HG02623 (cell line): ENCODE measurements around the gene KIAA0319L.

ENCODE experiments used
- ATAC-seq: cut with Tn5 transposase; IDR thresholded peaks from one replicate; pipeline ENCODE4 v1.9.1; 2021; ENCODE audit warnings: moderate library complexity; ENCODE audit not compliant: unreplicated experiment

KIAA0319L gene

DNA sequence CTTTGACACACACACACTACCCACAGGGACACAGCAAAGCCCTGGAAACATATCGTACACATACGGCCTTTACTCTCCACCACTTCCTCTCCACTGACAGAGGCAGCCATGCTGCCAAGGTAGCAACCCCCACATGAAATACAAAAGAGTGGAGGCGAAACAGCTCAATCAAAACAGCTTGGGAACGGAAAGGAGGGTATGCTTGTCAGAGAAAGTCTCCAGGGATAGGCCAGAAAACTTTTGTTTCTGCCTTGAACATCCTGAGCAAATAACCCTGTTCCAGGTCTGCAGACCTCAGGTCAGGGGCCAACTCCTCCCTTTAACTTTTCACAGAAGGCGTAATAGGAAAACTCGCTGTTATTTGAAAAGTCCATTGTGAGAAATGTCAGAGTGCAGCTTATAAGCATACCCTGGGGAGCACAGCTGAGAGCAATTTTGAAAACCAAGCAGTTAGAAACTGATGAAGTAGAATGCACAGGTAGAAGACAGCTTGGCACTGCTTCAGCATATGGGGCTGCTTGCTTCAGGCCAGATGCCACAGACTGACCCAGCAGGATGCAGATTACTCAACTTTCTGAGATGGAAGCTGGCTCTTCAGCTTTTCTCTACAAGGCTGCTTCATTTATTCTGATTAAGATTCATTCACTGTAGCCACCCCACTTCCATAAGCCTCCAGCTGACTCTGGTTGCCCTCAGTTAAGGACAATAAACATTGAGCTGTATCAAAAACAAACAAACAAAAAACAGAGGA is 18.0 kb downstream of the KIAA0319L start:
- no peak for ATAC-seq

DNA sequence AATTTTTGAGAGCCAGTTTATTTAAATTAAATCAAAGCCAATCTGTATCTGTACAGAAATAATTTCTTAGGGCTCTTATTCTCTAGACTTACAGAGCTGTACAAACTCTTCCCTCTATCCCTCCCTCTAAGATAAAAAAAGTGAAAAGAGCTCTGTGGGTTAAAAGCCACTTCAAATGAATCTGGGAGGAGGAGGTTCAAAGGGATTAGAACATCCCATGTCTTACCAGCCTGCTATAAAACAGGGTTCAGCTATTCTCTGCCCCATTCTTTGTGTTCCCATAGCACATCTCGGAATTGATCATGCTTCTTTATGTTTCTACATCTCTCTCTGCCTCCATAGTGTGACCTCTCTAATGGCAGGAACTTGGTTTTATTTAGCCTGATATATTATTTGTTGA is 19.4 kb downstream of the KIAA0319L start:
- ATAC-seq = no peak

DNA sequence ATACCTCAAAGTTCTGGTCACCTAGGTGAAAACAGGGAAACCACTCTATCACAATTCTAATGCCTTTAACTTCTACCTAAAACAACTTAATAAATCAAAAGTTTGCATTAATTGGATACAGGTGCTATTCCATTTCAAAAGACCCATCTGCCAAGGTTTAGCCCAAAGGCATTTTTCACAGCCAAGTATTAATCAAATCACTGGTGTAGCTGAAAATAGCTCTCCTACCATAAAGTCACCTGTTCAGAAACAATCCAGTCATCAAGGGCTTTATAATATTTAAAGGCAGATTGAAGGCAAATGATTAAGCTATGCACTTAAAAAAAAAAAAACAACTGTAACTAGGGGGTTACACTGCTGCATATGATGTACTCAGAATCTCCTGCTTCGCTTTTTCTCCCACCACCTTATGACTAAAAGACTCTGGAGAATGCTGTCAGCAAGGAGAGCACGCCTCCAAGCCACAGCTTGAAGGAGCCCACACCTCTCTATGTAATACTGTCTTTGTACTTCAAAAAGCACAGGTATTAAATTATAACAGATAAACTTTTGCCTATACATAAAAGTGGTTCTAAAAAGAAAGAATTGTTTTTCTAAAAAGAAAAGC is 20.5 kb downstream of the KIAA0319L start:
- no peak for ATAC-seq

DNA sequence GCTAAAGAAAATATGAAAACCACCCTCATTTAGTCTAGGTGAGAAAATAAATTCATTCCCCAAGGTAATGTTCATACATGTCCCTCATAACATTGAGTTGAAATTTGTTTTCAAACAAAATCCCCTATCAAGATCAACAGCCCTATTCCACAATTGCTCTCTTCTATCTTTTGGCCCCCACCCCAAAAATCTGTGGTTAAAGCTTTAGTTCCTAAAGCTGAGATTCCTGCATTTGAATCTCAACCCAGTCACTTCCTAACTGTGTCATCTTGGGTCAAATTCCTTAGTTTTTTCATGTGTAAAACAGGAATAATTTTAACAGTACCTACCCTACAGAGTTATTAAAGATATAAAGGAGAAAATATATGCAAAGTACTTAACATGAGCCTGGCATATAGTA is 22.0 kb downstream of the KIAA0319L start:
- ATAC-seq = no peak

DNA sequence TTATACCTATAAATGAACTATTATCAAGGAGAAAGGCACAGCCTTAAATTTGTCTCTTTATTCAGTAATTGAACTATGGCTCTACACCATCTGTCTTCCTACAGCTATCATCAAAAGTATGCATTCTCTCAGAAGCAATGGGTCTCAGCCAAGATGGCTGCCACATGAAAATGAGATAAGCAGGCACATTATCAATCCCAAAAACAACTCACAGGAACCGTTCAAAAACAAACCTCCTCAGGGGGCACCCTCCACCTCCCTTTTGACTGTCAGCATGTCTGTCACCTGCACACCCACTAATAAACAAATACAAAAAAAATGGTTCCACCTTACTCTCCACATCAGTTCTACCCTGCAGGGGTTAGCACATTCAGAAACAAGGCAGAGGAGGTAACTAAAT is 23.6 kb downstream of the KIAA0319L start:
- ATAC-seq = no peak

DNA sequence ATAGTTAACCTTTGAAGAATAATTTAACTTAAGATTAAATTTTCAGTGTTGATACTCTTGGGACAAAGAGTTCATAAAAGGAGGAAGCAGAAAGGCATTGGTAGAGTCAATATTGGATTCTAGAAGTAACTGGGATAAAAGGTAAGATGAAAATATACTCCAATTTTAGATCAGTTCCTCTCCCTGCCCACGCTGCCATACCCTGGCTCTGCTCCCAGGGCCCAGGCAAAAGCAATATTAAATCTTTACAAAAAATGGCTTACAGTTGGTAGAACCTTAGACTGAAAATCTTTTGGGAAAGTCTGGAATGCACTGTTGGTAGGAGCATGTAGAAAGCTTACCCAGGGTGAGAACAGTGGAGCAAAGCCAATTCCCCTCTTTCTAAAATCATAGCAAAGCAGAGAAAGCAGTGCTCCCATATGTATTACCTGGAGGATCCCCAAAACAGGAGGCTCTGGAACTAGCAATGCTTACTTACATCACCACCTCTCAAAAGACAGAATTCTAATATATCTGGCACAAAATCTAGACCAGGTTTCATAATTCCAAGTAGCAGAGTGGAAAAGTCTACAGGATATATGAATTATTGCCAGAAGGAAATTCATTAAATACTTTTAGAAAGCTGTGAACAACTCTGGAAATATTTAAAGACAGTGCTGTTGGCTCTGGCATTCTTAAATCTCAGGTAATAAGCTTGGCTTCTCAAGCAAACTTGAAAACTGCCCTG is 24.5 kb downstream of the KIAA0319L start:
- ATAC-seq = no peak

DNA sequence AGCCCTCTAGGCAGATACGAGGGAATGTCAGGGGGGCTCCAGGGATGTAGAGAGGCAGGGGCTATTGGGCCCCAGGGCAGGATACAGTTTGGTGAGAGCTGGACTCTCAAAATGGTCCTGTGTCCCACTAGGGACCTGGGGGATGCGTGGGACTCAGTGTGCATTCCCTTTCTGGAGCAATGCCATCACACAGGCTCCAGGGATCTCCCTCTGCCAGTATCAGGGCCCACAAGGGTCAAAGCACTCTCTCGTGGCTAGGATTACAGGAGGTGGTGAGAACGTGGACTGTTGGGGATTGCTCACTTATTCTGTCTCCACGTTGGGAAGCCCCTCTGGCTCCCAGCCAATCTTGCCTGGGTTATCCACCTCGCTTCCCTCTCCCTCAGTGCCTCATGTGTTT is 25.8 kb downstream of the KIAA0319L start:
- ATAC-seq = no peak

DNA sequence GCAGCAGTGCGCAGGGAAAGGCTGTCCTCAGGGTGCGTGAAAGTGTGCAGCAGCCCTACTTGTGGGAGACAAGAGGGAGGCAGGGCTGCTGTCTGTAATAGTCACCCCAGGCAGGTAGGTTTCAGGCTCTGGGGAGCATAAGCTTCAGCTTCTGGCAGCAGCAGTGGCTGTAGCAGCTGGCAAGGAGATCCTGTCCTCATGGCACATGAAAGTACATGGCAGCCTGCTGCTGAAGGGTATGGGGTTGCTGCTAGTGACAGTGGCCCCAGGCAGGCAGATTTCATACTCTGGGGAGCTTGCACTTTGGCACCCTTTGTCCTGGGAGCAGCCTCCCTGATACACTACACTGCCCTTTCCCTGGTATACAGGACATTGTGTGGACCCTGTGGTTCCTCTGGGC is 26.3 kb downstream of the KIAA0319L start:
- no peak for ATAC-seq

DNA sequence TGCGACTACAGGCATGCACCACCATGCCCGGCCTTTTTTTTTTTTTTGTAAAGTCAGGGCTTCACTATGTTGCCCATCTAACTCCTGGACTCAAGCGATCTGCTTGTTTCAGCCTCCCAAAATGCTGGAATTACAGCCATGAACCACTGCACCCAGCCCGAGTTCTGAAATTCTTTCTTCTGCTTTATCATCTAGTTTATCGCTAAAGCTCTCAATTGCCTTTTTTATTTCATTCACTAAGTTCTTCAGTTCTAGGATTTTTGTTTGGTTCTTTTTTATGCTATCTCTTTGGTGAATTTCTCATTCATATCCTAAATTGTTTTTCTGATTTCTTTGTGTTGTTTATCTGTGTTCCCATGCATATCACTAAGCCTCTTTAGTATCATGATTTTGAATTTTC is 27.0 kb downstream of the KIAA0319L start:
- ATAC-seq = no peak

DNA sequence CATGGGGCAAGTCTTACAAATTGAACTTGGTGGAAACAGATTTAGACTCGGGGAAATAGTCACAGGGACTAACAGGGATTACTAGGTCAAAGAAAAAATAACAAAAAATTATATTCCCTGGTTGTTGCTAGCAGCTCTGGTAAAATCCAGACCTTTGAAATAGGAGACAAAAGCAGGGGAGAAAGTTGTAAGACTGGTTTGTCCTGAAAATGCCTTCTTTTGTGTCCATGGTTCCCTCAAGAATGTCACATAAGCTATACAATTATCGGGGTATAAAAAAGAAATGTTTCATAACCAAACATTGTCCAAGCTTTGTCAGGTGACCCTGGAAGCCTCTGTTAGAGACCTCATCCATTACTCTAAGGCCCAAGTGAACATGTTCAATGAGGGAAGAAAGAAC is 33.1 kb downstream of the KIAA0319L start:
- no peak for ATAC-seq

DNA sequence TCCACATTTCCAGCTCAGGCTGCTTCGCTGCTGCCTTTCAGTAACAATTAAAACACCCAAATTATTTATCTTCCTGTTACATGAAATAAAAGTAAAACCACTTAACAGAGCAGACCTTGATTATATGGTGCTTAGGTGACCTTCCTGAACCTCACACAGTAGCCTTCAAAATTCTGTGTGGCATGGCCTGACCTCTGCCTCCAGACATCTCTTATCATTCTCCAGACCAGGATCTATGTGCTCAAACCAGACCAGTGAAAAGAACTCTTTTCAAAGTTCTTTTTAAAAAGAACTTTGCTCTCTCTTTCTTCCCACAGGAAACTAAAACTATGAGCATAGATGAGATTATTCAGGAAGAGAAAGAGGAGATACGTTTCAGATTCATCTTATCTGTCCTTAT is 37.8 kb downstream of the KIAA0319L start:
- ATAC-seq = no peak

DNA sequence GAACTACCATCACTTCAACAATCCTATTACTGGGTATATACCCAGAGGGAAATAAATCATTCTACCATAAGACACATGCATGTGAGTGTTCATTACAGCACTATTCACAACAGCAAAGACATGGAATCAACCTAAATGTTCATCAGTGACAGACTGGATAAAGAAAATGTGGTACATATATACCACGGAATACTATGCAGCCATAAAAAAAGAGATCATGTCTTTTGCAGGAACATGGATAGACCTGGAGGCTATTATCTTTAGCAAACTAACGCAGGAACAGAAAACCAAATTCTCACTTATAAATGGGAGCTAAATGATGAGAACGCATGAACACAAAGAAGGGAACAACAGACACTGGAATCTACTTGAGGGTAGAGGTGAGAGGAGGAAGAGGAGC is 39.0 kb downstream of the KIAA0319L start:
- no peak for ATAC-seq

DNA sequence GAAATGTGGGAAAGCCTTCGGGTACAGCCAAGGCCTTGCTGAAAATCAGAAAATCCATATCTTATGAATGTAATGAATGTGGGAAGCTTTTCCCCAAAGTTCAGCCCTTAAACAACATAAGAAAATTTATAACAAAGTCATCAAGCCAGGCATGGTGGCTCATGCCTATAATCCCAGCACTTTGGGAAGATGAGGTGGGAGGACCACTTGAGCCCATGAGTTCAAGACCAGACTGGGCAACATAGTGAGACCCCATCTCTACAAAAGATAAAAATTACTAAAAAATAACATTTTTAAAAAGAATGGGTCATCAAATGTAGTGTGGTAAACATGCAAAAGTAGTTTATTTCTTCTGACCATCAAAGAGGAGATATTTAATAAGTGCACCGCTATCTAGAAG is 45.9 kb downstream of the KIAA0319L start:
- ATAC-seq = no peak

DNA sequence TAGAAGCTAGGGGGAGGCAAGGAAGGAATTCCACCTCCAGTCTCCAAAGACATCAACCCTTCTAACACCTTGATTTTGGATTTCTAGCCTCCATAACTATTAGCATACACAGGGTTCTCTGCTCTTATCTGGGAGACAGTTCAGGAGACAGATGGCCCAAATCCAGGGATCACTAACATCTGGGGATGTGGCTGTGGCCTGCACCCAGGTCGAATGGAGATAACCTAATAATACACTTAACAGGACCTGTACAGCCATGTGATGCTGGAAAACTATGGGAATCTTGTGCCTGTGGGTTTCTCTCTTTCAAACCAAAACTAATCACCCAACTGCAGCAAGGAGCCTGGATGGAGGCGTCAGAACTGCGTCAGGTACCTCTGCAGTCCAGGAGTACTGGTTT is 47.6 kb downstream of the KIAA0319L start:
- no peak for ATAC-seq

DNA sequence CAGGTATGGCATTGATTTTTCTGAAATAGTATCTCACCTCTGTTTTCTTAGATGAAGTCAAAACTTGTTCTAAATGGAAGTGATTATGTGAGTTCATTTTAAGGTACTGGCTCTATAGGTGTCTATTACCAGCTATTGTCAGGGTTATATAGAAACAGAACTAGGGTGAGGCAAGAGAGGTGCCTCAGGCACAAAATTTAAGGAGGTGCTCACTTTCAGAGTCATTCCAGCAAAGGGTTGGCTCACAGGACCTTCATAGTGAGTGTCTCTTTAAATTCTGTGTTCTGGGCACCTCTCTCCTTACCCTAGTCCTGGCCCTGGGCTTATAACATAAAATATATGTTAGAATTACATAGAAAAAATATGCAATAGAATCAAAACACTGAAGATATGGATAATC is 49.3 kb downstream of the KIAA0319L start:
- no peak for ATAC-seq

DNA sequence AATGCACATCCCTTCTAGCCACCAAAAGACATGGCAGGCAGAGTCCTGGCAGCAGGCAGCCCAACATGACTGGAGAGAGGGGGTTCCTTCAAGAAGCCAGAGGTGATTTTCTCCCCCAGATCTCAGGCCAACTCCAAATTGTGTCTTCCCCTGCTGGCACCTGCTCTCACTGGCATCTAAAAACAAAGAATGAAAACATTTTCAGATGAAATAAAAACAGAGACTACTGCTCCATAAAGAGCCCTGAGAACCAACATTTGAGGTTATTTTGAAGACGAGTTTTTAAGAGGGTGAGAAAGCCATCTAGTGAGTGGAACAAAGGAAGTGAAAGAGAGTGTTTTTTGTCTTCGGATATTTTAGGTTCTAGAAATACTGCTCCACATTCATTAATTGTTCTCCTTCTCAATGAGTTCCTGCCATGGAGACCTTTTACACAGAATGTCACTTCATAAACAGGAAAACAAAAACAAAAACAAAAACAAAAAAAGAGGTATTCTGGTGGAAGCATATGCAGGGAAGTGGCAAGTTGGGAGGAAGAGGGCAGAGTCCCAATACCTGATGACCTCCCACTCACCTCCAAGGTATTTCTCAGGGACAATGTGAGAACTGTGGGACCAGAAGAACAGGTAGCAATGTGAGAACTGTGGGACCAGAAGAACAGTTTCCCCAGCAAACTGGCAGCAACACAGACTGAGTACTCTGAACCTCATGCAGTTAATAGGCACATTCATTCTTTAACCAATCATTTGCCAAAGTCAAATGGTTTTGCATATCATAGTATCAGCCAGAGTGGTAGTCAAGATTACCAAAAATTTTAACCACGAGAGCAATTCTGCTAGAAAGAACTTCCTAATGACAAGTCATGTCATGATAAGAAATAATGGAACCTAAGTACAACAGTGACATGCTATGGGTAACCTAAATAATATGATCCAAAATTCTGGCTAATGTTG is 50.0 kb downstream of the KIAA0319L start:
- no peak for ATAC-seq

DNA sequence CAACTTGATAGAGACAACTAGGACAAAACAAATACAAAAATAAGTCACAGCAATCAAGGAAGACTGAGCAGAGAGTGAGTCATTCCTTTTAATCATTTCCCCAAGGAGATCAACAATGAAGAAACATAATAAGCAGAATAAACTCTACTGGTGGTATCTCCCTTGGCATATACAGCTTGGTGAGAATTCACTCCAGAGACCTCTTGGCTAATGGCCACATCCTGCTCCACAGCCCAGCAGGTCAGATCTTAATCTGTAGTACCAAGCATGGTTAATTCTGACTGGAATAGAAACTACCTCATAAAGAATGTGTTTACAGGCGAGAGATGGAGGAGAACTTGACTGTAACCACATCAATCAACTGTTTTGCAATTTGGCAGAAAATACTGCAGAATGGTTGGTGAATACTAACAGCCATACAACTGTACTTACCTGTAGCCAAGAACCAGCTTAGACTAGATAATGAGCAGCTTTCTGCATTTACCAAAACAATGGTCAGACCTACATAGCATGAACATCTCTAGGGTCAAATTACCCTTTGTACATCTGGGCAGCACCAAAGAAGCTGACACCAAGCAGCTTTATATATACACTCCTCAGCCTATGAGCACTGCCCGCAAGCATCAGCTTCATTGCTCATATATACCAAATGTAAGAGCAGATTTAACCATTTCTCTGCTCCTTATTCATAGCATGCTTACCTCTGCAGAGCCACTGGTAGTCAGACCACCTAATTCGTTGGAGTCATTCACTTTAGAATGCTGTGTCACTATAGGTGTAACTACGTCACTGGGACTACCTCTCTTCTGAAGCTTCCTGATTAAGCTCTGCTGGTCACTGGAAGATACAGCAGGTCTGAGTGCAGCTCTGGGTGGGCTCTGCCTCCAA is 51.0 kb downstream of the KIAA0319L start:
- no peak for ATAC-seq

DNA sequence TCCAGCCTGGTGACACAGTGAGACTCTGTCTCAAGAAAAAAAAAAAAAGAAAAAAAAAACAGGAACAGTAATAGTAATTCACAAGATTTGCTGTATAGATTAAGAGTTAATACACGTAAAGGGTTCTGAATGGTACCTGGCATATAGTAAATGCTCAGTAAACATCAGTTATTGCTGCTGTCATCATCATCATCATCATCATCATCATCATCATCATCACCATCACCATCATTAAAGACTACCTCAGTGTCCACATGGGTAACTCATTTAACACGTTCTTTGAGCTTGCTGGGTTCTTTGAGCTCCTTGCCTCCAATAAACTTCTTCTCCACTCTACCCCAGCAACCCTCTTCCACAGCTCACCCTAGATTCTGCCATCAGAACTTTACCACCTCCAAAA is 55.0 kb downstream of the KIAA0319L start:
- ATAC-seq = no peak

DNA sequence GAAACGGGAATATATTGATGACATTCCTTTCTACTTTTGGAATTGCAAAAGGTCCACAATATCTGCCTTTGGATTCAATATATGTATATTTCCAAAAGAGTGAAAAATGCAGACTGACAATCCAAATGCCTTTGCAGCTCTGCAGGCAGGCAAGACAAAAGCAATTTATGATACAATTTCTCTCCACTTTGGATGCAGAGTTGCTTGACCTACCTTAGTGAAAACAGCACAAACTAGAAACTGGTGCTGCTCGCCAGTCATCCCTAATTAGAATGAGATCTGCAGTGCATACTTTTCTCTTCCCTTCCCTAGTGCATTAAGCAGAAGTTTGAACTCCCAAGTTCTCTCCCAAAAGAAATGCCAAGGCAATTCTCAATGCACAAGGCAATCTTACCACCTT is 56.8 kb downstream of the KIAA0319L start:
- no peak for ATAC-seq

DNA sequence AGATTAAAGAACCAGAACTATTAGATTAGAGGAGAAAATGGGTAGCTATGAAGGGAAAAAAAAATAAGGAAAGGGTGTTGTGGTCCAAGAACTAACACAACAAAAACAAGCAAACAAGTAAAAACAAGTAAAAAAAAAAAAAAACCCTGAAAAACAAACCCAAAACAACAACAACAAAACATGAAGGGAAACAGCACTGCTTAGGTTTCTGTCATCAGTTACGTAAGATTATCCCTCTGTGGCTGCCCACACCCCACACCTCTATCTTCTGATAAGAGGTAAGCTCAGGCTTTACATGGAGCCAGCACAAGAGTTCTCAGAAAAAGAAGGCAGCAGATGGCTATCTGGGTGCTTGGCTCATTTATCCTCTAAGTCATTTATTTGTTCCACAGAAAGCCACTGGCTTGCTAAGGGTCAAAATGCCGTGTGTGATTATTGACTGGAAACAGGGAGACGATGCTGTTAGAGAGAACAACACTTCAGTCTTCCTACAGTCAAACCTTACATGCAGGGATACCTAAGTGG is 57.5 kb downstream of the KIAA0319L start:
- ATAC-seq = no peak
